Right lobe of liver (tissue), 6 donors: ENCODE results near the gene PYGB. TPM values are rescaled to one million over a fixed set of nuclear protein-coding genes. Genes with fewer than 3 reads are reported as not detected.

Experiments
- ATAC-seq, 4 donors: fragments of 200-7000 bp; cut with Tn5 transposase; one replicate each; pipeline ENCODE4 v1.9.1; 2020; ENCODE audit warnings: mild to moderate bottlenecking in 4 of 4, moderate library complexity in 4 of 4
- DNase-seq, 3 donors: peaks; one replicate each; pipeline ENCODE4 v3.0.0-alpha.2; 2020
- H3K27ac ChIP-seq, 3 donors: fragments of 200-600 bp; one replicate each; pipeline ENCODE4 v1.8.0; 2022
- H3K27me3 ChIP-seq, 2 donors: fragments of 200-600 bp; one replicate each; pipeline ENCODE4 v1.8.0; 2022
- H3K36me3 ChIP-seq, 4 donors: fragments of 200-600 bp; sonication (generic) in 1 of 4; one replicate each; pipeline versions ENCODE4 v1.5.1 to v1.8.0; 2017 to 2022; ENCODE audit warnings: control low read depth in 1 of 4
- H3K4me1 ChIP-seq, 4 donors: fragments of 200-600 bp; sonication (generic) in 1 of 4; one replicate each; pipeline versions ENCODE4 v1.5.1 to v1.8.0; 2017 to 2022; ENCODE audit warnings: control low read depth in 1 of 4
- H3K4me3 ChIP-seq, 3 donors: fragments of 200-600 bp; one replicate each; pipeline ENCODE4 v1.8.0; 2022
- H3K9me3 ChIP-seq, 4 donors: fragments of 200-600 bp; sonication (generic) in 1 of 4; one replicate each; pipeline versions ENCODE4 v1.5.1 to v1.8.0; 2017 to 2022; ENCODE audit warnings: control low read depth in 1 of 4
- CTCF ChIP-seq, 4 donors: fragments of 200-600 bp in 3 of 4; fragments of 450-650 bp in 1 of 4; IDR thresholded peaks; one replicate each; pipeline versions ENCODE4 v1.5.1 to v1.8.0; 2016 to 2022; ENCODE audit warnings: antibody characterized with exemption in 4 of 4, mild to moderate bottlenecking in 2 of 4
- POLR2A ChIP-seq: fragments of 450-650 bp; IDR thresholded peaks from one replicate; pipeline ENCODE4 v1.6.1; 2017; ENCODE audit warnings: antibody characterized with exemption, mild to moderate bottlenecking
- WGBS: methylation state at CpG from one replicate; pipeline ENCODE4 v1.1.6; 2018; ENCODE audit warnings: low coverage, low lambda C conversion rate; ENCODE audit not compliant: insufficient coverage; ENCODE audit errors: missing lambda C conversion rate; 5-methylcytosine and 5-hydroxymethylcytosine counted together
- intact Hi-C, 2 donors: fragments of 100-400 bp; cut with DNase I; formaldehyde crosslinking; loops; one replicate each; pipeline versions ENCODE4 v1.11.2 to v1.14.1; 2022
- total RNA-seq, 6 experiments: library from RNA; depleted of rRNA in 2 of 6; stranded (reverse); fragments of >200 nt in 2 of 6; fragmentation: NEBNext Ultra II Directional in 3 of 6; extraction: Animal tissue kit (Norgen Biotek cat#: 25700) in 3 of 6; gene quantifications; one replicate each; pipeline versions ENCODE4 v1.1.0 to v1.2.4, GENCODE V29; 2016 to 2023
- donor health status: DM: no; HTN: yes; CAD: no.
- donor health status: DM: no; HTN: no; CAD: no.
- donor health status: DM: no; HTN: no; CAD: no.
- donor health status: DM: no; HTN: yes; CAD: no.
- donor health status: DM: no; HTN: yes; CAD: no.

The PYGB gene
- total RNA-seq, 6 experiments from 2014 or later: 6.6 to 27.4 (median 13.2) TPM

GRCh38 chr20:25324412-25324811 lies 76.5 kb downstream of the PYGB start:
- no peak overlapping the region for H3K27ac ChIP-seq
- 100% methylated on average over 1 of the region's 5 CpGs for WGBS
- H3K4me1 ChIP-seq: no peaks in the 10 kb centered on the region
- TF ChIP-seq POLR2A: no peak
- no peak for TF ChIP-seq CTCF (IDR thresholded peaks at IDR 0.05)
- H3K9me3 ChIP-seq: no peaks in the 10 kb centered on the region
- no peak overlapping the region for H3K4me3 ChIP-seq
- intact Hi-C loops: no loop called here
- peaks cover 0 to 6% (median 0%) of the 10 kb centered on the region in 4 donors for H3K36me3 ChIP-seq
- DNase-seq (peak in 1 of 3 donors; percentile 58), ATAC-seq (peak; percentile 62 to 83 (median 74))
- no peaks in the 10 kb centered on the region for H3K27me3 ChIP-seq

- no peak for DNase-seq
Measured at GRCh38 chr20:25325073-25325472, 77.2 kb downstream of the PYGB start.

GRCh38 chr20:25325997-25326396 lies 78.1 kb downstream of the PYGB start:
- intact Hi-C loops: no loop called here
- no CpG with 5 or more reads among the region's 2 CpGs for WGBS
- Histone ChIP-seq H3K4me3 (no peak overlapping the region), H3K36me3 (peaks cover 0 to 6% (median 0%) of the 10 kb centered on the region in 4 donors), H3K4me1 (no peaks in the 10 kb centered on the region), H3K27me3 (no peaks in the 10 kb centered on the region), H3K9me3 (no peaks in the 10 kb centered on the region), H3K27ac (no peak overlapping the region)
- DNase-seq (no peak), ATAC-seq (no peak)
- TF ChIP-seq POLR2A (no peak), CTCF (IDR thresholded peaks at IDR 0.05) (no peak)

More at GRCh38 chr20:25325073-25325472, 77.2 kb downstream of the PYGB start:
- no peaks in the 10 kb centered on the region for H3K4me1 ChIP-seq
- WGBS: 39% methylated on average over 2 of the region's 3 CpGs
- intact Hi-C loops: no loop called here
- ATAC-seq: peak in 3 of 4 donors; percentile 22 to 29 (median 27)
- H3K9me3 ChIP-seq: no peaks in the 10 kb centered on the region
- no peak overlapping the region for H3K4me3 ChIP-seq
- peaks cover 0 to 6% (median 0%) of the 10 kb centered on the region in 4 donors for H3K36me3 ChIP-seq
- TF ChIP-seq POLR2A (no peak), CTCF (IDR thresholded peaks at IDR 0.05) (no peak)
- no peaks in the 10 kb centered on the region for H3K27me3 ChIP-seq
- H3K27ac ChIP-seq: no peak overlapping the region

DNA sequence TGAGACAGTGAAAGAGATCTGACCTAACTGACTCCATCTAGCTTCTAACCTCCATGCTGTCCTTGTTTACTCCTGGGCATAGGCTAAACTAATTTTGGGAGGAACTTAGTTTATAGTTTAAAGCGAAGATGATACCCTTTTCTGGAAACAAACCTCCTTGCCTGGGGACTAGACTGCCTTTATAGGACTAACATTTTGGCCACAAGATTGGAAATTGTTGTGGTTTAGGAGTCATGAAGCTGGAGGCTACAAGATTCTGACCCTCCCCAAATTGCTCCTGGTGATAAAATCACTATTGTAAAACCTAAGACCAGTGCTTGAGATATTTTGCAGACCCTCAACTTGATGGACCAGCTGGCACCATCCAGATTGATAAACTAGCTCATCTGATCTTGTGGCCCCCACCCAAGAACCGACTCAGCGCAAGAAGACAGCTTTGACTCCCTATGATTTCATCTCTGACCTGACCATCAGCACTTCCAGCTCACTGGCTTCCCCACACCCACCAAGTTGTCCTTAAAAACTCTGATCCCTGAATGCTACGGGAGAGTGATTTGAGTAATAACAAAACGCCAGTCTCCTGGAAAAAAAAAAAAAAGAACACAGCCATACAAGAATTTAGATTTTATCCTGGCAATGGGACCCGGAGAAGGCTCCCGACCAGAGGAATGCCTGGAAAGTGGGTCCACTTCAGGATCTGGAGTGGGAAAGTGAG lies 79.8 kb downstream of the PYGB start:
- H3K9me3 ChIP-seq: no peaks in the 10 kb centered on the region
- DNase-seq (no peak), ATAC-seq (no peak)
- TF ChIP-seq POLR2A (no peak), CTCF (IDR thresholded peaks at IDR 0.05) (no peak)
- intact Hi-C loops: no loop called here
- no peaks in the 10 kb centered on the region for H3K4me1 ChIP-seq
- 90% methylated on average over 6 of the region's 7 CpGs for WGBS
- H3K4me3 ChIP-seq: no peak overlapping the region
- H3K36me3 ChIP-seq: no peaks in the 10 kb centered on the region
- H3K27ac ChIP-seq: no peak overlapping the region
- H3K27me3 ChIP-seq: no peaks in the 10 kb centered on the region
